ENCODE results near the gene WDFY3. TPM values are rescaled to one million over a fixed set of nuclear protein-coding genes. Genes with fewer than 3 reads are reported as not detected.

WDFY3 gene
- total and polyA plus RNA-seq, 2 of the 4 experiments (the other 2 are of a cell fraction), result 12.5 to 58.1 TPM

GRCh38 chr4:84927428-84927827 is 39.1 kb downstream of the WDFY3 start:
- ChIA-PET CTCF (no interaction called here), POLR2A (ENCODE audit: unreplicated experiment) (no interaction called here)
- DNase-seq (no peak), ATAC-seq (ENCODE audit: low read depth) (no peak)
- H3K4ac ChIP-seq (ENCODE audit: low read depth, low read length), result no peak overlapping the region
- H3K4me1 ChIP-seq (ENCODE audit: control insufficient read depth, insufficient read depth, low read length), result peaks cover 2% of the 10 kb centered on the region; the same call in 1 of the 2 replicates
- intact Hi-C loops (cut with micrococcal nuclease), result no loop called here
- no peak overlapping the region for H3K56ac ChIP-seq (ENCODE audit: extremely low read depth, insufficient read depth, low read length)
- H4K20me1 ChIP-seq (ENCODE audit: insufficient read depth, low read length), result no peaks in the 10 kb centered on the region; the same call in 1 of the 2 replicates
- no CpG with 5 or more reads among the region's 2 CpGs for WGBS, 2 experiments (ENCODE audit: extremely low coverage in 2 of 2, insufficient read length in 1 of 2)
- no peak overlapping the region for H3K4me2 ChIP-seq (ENCODE audit: low read depth, low read length)
- H2BK15ac ChIP-seq (ENCODE audit: low read depth, low read length), result no peak overlapping the region
- H3K4me3 ChIP-seq (ENCODE audit: insufficient read depth, low read depth, low read length), result no peak overlapping the region
- no peaks in the 10 kb centered on the region for H3K9me3 ChIP-seq (ENCODE audit: control insufficient read depth, insufficient read depth, low read length)
- H2AK5ac ChIP-seq (ENCODE audit: low read depth, low read length), result no peak overlapping the region
- H3K9ac ChIP-seq (ENCODE audit: low read depth, low read length), result no peak overlapping the region
- no peak overlapping the region for H3K27ac ChIP-seq (ENCODE audit: insufficient read depth, low read length)
- no peak overlapping the region for H3K14ac ChIP-seq (replicated peaks; ENCODE audit: low read depth, low read length)
- H4K91ac ChIP-seq (ENCODE audit: insufficient read depth, low read depth, low read length), result no peak overlapping the region
- H3K27me3 ChIP-seq (ENCODE audit: control insufficient read depth, insufficient read depth, low read length), result no peaks in the 10 kb centered on the region
- no peak overlapping the region for H2BK120ac ChIP-seq (ENCODE audit: low read depth, low read length)
- no peak overlapping the region for H4K5ac ChIP-seq (ENCODE audit: low read depth, low read length)
- H4K8ac ChIP-seq (ENCODE audit: low read depth in 2 of 2, low read length in 2 of 2), result no peak overlapping the region
- dilution Hi-C loops (cut with HindIII; ENCODE audit: low sequenced_read_pairs, unreplicated experiment), result no loop called here
- no TSS peak for BruUV-seq (replicated peaks)
- peaks cover 7% of the 10 kb centered on the region for H3K36me3 ChIP-seq (ENCODE audit: control insufficient read depth, insufficient read depth, low read length)
- no peak overlapping the region for H2BK5ac ChIP-seq (ENCODE audit: low read depth, low read length, poor library complexity, severe bottlenecking)
- H3K9me1 ChIP-seq (ENCODE audit: insufficient read depth, low read length), result no peaks in the 10 kb centered on the region; the same call in 1 of the 2 replicates
- no peak overlapping the region for H2AFZ ChIP-seq (replicated peaks; ENCODE audit: low read length, poor library complexity)
- peaks cover 24 to 35% of the 10 kb centered on the region in 2 experiments for H3K79me1 ChIP-seq (ENCODE audit: low read depth in 1 of 2, low read length in 2 of 2)
- no peak overlapping the region for H2AK9ac ChIP-seq (replicated peaks; ENCODE audit: low read depth, low read length, poor library complexity)
- H3K18ac ChIP-seq (ENCODE audit: low read depth, low read length), result no peak overlapping the region
- no peak overlapping the region for H2BK20ac ChIP-seq (ENCODE audit: low read depth, low read length)
- TF ChIP-seq RFX5 (IDR thresholded peaks at IDR 0.05; ENCODE audit: low read depth, low read length), result no peak
- no peak for TF ChIP-seq FOS (IDR thresholded peaks at IDR 0.05; ENCODE audit: low read depth, low read length)
- TF ChIP-seq USF2 (IDR thresholded peaks at IDR 0.05; ENCODE audit: low read depth, low read length), result no peak
- TF ChIP-seq RAD21 (IDR thresholded peaks at IDR 0.05; ENCODE audit: low read length), result no peak
- no peak for TF ChIP-seq POLR2A (IDR thresholded peaks at IDR 0.05; ENCODE audit: low read depth, low read length)
- no peak for TF ChIP-seq NFE2L2 (IDR thresholded peaks at IDR 0.05; ENCODE audit: low read depth, low read length)
- no peak for TF ChIP-seq BHLHE40 (IDR thresholded peaks at IDR 0.05; ENCODE audit: low read depth, low read length)
- TF ChIP-seq CTCF (conservative IDR thresholded peaks at IDR 0.05; ENCODE audit: low read depth, low read length), result no peak
- TF ChIP-seq MAFK (IDR thresholded peaks at IDR 0.05; ENCODE audit: low read depth, low read length), result no peak
- no peak for TF ChIP-seq MAZ (IDR thresholded peaks at IDR 0.05; ENCODE audit: borderline replicate concordance, low read depth, low read length)
- TF ChIP-seq CEBPB (IDR thresholded peaks at IDR 0.05; ENCODE audit: low read depth, low read length), result no peak
- TF ChIP-seq CHD1 (IDR thresholded peaks at IDR 0.05; ENCODE audit: low read depth, low read length), result no peak
- no peak for TF ChIP-seq ELK1 (IDR thresholded peaks at IDR 0.05; ENCODE audit: borderline replicate concordance, low read depth, low read length)
- TF ChIP-seq MXI1 (IDR thresholded peaks at IDR 0.05; ENCODE audit: borderline replicate concordance, low read depth, low read length), result no peak
- TF ChIP-seq RCOR1 (IDR thresholded peaks at IDR 0.05; ENCODE audit: insufficient replicate concordance, low read length), result no peak
- no peak for TF ChIP-seq SMC3 (IDR thresholded peaks at IDR 0.05; ENCODE audit: low read depth, low read length)
- in situ Hi-C loops (cut with MboI; ENCODE audit: low sequenced_read_pairs), result no loop called here
- H3K23ac ChIP-seq (ENCODE audit: low read depth, low read length), result no peak overlapping the region
